HEK293 (cell line): ENCODE results near the gene CYP4F8.

Source experiments
- CTCF ChIA-PET: fragments of 350-600 bp; formaldehyde crosslinking; extraction: SDS; loops from one replicate; lab custom pipeline; 2021; ENCODE audit warnings: antibody characterized with exemption; lab: Yijun Ruan, JAX
- POLR2A ChIA-PET: fragments of 300-600 bp; formaldehyde crosslinking; extraction: SDS; loops from one replicate; lab custom pipeline; 2020; ENCODE audit warnings: antibody characterized with exemption, inconsistent platforms; lab: Yijun Ruan, JAX
- H3K27ac ChIP-seq: fragments of 200-500 bp; sonication (Bioruptor generic); 2 replicates; pipeline ENCODE4 v1.5.1; 2014; ENCODE audit warnings: low read depth, low read length, control low read depth, inconsistent platforms; ENCODE audit errors: extremely low read depth
- H3K36me3 ChIP-seq, 2 experiments: fragments of 200-500 bp in 1 of 2; sonication (Bioruptor generic) in 1 of 2; 1 replicate in 1 of 2; 2 replicates in 1 of 2; pipeline ENCODE4 v1.5.1; 2014 to 2017; ENCODE audit warnings: inconsistent platforms in 2 of 2, low read length in 2 of 2; ENCODE audit not compliant: control insufficient read depth in 2 of 2, insufficient read depth in 1 of 2
- H3K4me1 ChIP-seq: fragments of 200-500 bp; sonication (Bioruptor generic); 2 replicates; pipeline ENCODE4 v1.5.1; 2014; ENCODE audit warnings: mild to moderate bottlenecking, low read length, inconsistent platforms; ENCODE audit not compliant: control insufficient read depth, insufficient read depth
- H3K4me3 ChIP-seq: 2 replicates; pipeline ENCODE4 v1.5.1; 2011; ENCODE audit warnings: low read depth, mild to moderate bottlenecking, control low read depth, low read length, moderate library complexity
- H3K9me3 ChIP-seq: fragments of 200-500 bp; sonication (Bioruptor generic); 2 replicates; pipeline ENCODE4 v1.5.1; 2014; ENCODE audit warnings: low read depth, low read length, inconsistent platforms; ENCODE audit not compliant: control insufficient read depth, insufficient read depth
- GFI1B ChIP-seq: fragments of 450-650 bp; formaldehyde crosslinking; IDR thresholded peaks from 2 replicates; pipeline ENCODE4 v1.5.1; 2016; ENCODE audit warnings: missing biosample characterization, missing genetic modification characterization
- SP2 ChIP-seq: fragments of 450-650 bp; formaldehyde crosslinking; IDR thresholded peaks from 2 replicates; pipeline ENCODE4 v1.5.1; 2016; ENCODE audit warnings: missing biosample characterization, missing genetic modification characterization
- ZBTB10 ChIP-seq: fragments of 450-650 bp; formaldehyde crosslinking; IDR thresholded peaks from 2 replicates; pipeline ENCODE4 v1.5.1; 2016; ENCODE audit warnings: missing biosample characterization, missing genetic modification characterization
- ZFP3 ChIP-seq: fragments of 450-650 bp; formaldehyde crosslinking; IDR thresholded peaks from 2 replicates; pipeline ENCODE4 v1.5.1; 2016; ENCODE audit warnings: low read depth, missing biosample characterization, missing genetic modification characterization
- ZNF335 ChIP-seq: fragments of 450-650 bp; formaldehyde crosslinking; conservative IDR thresholded peaks from 2 replicates; pipeline ENCODE4 v1.5.1; 2016; ENCODE audit warnings: missing biosample characterization, missing genetic modification characterization
- ZNF394 ChIP-seq: fragments of 450-650 bp; formaldehyde crosslinking; IDR thresholded peaks from 2 replicates; pipeline ENCODE4 v1.5.1; 2016; ENCODE audit warnings: missing biosample characterization, missing genetic modification characterization, mild to moderate bottlenecking, moderate library complexity, borderline replicate concordance
- ZNF549 ChIP-seq: fragments of 450-650 bp; IDR thresholded peaks from 2 replicates; pipeline ENCODE4 v1.5.1; 2018; ENCODE audit warnings: missing biosample characterization, missing genetic modification characterization, mild to moderate bottlenecking, inconsistent platforms, moderate library complexity
- ZNF561 ChIP-seq: fragments of 450-650 bp; IDR thresholded peaks from 2 replicates; pipeline ENCODE4 v1.5.1; 2018; ENCODE audit warnings: missing biosample characterization, missing genetic modification characterization, borderline replicate concordance
- ZNF596 ChIP-seq: fragments of 450-650 bp; IDR thresholded peaks from 2 replicates; pipeline ENCODE4 v1.5.0; 2018; ENCODE audit warnings: missing biosample characterization, mild to moderate bottlenecking, missing genetic modification characterization, moderate library complexity
- ZNF600 ChIP-seq: fragments of 450-650 bp; formaldehyde crosslinking; IDR thresholded peaks from 2 replicates; pipeline ENCODE4 v1.5.1; 2016; ENCODE audit warnings: missing biosample characterization, missing genetic modification characterization
- ZNF624 ChIP-seq: fragments of 450-650 bp; formaldehyde crosslinking; IDR thresholded peaks from 2 replicates; pipeline ENCODE4 v1.5.1; 2017; ENCODE audit warnings: missing biosample characterization, missing genetic modification characterization
- ZNF654 ChIP-seq: fragments of 450-650 bp; formaldehyde crosslinking; IDR thresholded peaks from 2 replicates; pipeline ENCODE4 v1.5.1; 2016; ENCODE audit warnings: low read depth, missing biosample characterization, missing genetic modification characterization
- ZNF660 ChIP-seq: fragments of 450-650 bp; IDR thresholded peaks from 2 replicates; pipeline ENCODE4 v1.5.1; 2018; ENCODE audit warnings: missing biosample characterization, mild to moderate bottlenecking, missing genetic modification characterization
- ZNF768 ChIP-seq: fragments of 450-650 bp; formaldehyde crosslinking; IDR thresholded peaks from 2 replicates; pipeline ENCODE4 v1.5.1; 2018; ENCODE audit warnings: missing biosample characterization, mild to moderate bottlenecking, missing genetic modification characterization
- ZSCAN23 ChIP-seq: fragments of 450-650 bp; formaldehyde crosslinking; IDR thresholded peaks from 2 replicates; pipeline ENCODE4 v1.5.1; 2016; ENCODE audit warnings: missing biosample characterization, missing genetic modification characterization
- TF ChIP-seq, protein P1 (sequence below): fragments of 450-650 bp; formaldehyde crosslinking; IDR thresholded peaks from 2 replicates; pipeline ENCODE4 v1.5.1; 2016; ENCODE audit warnings: missing biosample characterization, missing genetic modification characterization
- TF ChIP-seq, protein P2 (sequence below): fragments of 450-650 bp; formaldehyde crosslinking; IDR thresholded peaks from 2 replicates; pipeline ENCODE4 v1.5.1; 2016; ENCODE audit warnings: missing biosample characterization, missing genetic modification characterization

The CYP4F8 gene

GRCh38 chr19:15623711-15624318, 8.8 kb downstream of the CYP4F8 start:
- ChIA-PET POLR2A (no interaction called here), CTCF (no interaction called here)
- Histone ChIP-seq H3K4me3 (no peak overlapping the region), H3K4me1 (no peaks in the 10 kb centered on the region), H3K27ac (no peak overlapping the region), H3K9me3 (no peaks in the 10 kb centered on the region), H3K36me3 (no peaks in the 10 kb centered on the region)
- TF ChIP-seq, protein P1, sequence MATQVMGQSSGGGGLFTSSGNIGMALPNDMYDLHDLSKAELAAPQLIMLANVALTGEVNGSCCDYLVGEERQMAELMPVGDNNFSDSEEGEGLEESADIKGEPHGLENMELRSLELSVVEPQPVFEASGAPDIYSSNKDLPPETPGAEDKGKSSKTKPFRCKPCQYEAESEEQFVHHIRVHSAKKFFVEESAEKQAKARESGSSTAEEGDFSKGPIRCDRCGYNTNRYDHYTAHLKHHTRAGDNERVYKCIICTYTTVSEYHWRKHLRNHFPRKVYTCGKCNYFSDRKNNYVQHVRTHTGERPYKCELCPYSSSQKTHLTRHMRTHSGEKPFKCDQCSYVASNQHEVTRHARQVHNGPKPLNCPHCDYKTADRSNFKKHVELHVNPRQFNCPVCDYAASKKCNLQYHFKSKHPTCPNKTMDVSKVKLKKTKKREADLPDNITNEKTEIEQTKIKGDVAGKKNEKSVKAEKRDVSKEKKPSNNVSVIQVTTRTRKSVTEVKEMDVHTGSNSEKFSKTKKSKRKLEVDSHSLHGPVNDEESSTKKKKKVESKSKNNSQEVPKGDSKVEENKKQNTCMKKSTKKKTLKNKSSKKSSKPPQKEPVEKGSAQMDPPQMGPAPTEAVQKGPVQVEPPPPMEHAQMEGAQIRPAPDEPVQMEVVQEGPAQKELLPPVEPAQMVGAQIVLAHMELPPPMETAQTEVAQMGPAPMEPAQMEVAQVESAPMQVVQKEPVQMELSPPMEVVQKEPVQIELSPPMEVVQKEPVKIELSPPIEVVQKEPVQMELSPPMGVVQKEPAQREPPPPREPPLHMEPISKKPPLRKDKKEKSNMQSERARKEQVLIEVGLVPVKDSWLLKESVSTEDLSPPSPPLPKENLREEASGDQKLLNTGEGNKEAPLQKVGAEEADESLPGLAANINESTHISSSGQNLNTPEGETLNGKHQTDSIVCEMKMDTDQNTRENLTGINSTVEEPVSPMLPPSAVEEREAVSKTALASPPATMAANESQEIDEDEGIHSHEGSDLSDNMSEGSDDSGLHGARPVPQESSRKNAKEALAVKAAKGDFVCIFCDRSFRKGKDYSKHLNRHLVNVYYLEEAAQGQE = peak; percentile 97
- TF ChIP-seq ZBTB10 (tag by site-specific recombination) = no peak
- TF ChIP-seq ZNF394 = no peak
- TF ChIP-seq ZSCAN23 (tag by site-specific recombination) = no peak
- TF ChIP-seq ZNF624 (tag by site-specific recombination) = no peak
- TF ChIP-seq ZNF561 (tag by site-specific recombination) = no peak

GRCh38 chr19:15628236-15629002, 13.4 kb downstream of the CYP4F8 start:
- CTCF ChIA-PET = interaction anchor here (0.6 kb wide), 1 partner anchor 263 kb away, joined by 4 read pairs; no protein-coding TSS in a partner anchor
- POLR2A ChIA-PET = no interaction called here
- no peak overlapping the region for H3K4me3 ChIP-seq
- no peak for TF ChIP-seq ZNF549 (tag by site-specific recombination)
- 0 out of 2 replicates have a peak, but pooled peaks have one; percentile 49 for TF ChIP-seq ZNF335 (tag by site-specific recombination)
- H3K27ac ChIP-seq = no peak overlapping the region
- no peaks in the 10 kb centered on the region for H3K36me3 ChIP-seq
- no peaks in the 10 kb centered on the region for H3K4me1 ChIP-seq
- H3K9me3 ChIP-seq = no peaks in the 10 kb centered on the region

DNA sequence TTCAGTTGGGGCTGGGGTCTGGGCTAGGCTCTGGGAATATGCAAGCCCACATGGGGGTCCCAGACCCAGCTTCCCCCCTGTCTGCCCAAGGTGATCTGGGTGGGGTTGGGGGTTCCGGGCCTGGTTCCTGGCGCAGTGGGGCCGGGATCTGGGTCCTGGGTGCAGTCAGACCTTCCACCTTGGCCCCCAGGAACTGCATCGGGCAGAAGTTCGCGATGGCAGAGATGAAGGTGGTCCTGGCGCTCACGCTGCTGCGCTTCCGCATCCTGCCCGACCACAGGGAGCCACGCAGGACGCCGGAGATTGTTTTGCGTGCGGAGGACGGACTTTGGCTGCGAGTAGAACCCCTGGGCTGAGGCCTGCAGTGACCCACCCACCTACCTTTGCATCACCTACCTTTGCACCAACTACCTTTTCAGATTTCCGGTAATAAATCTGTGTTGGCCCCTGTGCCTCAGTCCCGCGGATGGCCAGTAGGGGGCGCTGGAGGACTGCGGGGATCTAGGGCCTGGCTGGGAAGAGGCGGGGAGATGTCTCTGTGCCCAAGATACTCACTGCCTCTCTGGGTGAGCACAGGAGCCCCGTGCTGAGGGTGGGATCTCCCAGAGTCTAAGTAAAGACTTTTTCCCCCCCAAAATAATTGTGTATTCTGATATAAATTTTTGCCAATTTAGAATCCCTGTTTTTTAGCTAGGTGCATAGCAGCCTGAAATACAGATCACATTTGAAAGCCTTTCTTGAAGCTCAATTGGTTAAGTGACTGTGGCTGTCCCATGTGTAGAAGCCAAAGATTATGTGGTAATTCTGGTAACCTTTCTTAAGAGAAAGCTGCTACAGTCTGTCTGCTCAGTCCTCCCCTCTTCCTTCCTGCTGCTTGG, 14.2 kb downstream of the CYP4F8 start:
- H3K9me3 ChIP-seq = no peaks in the 10 kb centered on the region
- no peaks in the 10 kb centered on the region for H3K36me3 ChIP-seq
- ChIA-PET POLR2A (no interaction called here), CTCF (interaction anchor here (0.6 to 1.9 kb wide), 25 partner anchors 9 to 1225 kb away, joined by 3 to 6 read pairs (median 3); no protein-coding TSS in a partner anchor)
- H3K27ac ChIP-seq = no peak overlapping the region
- no peaks in the 10 kb centered on the region for H3K4me1 ChIP-seq
- H3K4me3 ChIP-seq = no peak overlapping the region
- TF ChIP-seq ZNF596 (tag by site-specific recombination) (no peak), SP2 (tag by site-specific recombination) (0 out of 2 replicates have a peak, but pooled peaks have one; percentile 11), ZNF768 (tag by site-specific recombination) (0 out of 2 replicates have a peak, but pooled peaks have one; percentile 35), GFI1B (tag by site-specific recombination) (0 out of 2 replicates have a peak, but pooled peaks have one; percentile 54), ZNF600 (tag by site-specific recombination) (0 out of 2 replicates have a peak, but pooled peaks have one; percentile 30), ZNF654 (tag by site-specific recombination) (peak; percentile 95), ZNF335 (tag by site-specific recombination) (peak; percentile 38), ZNF561 (tag by site-specific recombination) (no peak), ZFP3 (no peak), ZNF660 (tag by site-specific recombination) (no peak)
- TF ChIP-seq, protein P2, sequence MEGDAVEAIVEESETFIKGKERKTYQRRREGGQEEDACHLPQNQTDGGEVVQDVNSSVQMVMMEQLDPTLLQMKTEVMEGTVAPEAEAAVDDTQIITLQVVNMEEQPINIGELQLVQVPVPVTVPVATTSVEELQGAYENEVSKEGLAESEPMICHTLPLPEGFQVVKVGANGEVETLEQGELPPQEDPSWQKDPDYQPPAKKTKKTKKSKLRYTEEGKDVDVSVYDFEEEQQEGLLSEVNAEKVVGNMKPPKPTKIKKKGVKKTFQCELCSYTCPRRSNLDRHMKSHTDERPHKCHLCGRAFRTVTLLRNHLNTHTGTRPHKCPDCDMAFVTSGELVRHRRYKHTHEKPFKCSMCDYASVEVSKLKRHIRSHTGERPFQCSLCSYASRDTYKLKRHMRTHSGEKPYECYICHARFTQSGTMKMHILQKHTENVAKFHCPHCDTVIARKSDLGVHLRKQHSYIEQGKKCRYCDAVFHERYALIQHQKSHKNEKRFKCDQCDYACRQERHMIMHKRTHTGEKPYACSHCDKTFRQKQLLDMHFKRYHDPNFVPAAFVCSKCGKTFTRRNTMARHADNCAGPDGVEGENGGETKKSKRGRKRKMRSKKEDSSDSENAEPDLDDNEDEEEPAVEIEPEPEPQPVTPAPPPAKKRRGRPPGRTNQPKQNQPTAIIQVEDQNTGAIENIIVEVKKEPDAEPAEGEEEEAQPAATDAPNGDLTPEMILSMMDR (tag by site-specific recombination) = peak; percentile 68
